Skeletal muscle tissue (tissue), 4 donors: ENCODE results near the gene ADCY9. TPM values are rescaled to one million over a fixed set of nuclear protein-coding genes. Genes with fewer than 3 reads are reported as not detected.

Source experiments
- H3K27ac ChIP-seq: one replicate; pipeline ENCODE4 v1.7.0; 2013; ENCODE audit warnings: mild to moderate bottlenecking, low read depth, low read length, inconsistent platforms
- H3K27me3 ChIP-seq, 3 donors: one replicate each; pipeline ENCODE4 v1.7.0; 2013; ENCODE audit warnings: low read length in 3 of 3; ENCODE audit not compliant: control insufficient read depth in 3 of 3, insufficient read depth in 3 of 3
- H3K36me3 ChIP-seq, 3 donors: one replicate each; pipeline ENCODE4 v1.7.0; 2013; ENCODE audit warnings: low read length in 3 of 3; ENCODE audit not compliant: control insufficient read depth in 3 of 3, insufficient read depth in 3 of 3
- H3K4me1 ChIP-seq, 3 donors: one replicate each; pipeline ENCODE4 v1.7.0; 2013; ENCODE audit warnings: low read length in 3 of 3, mild to moderate bottlenecking in 3 of 3; ENCODE audit not compliant: control insufficient read depth in 3 of 3, insufficient read depth in 3 of 3
- H3K4me3 ChIP-seq, 3 donors: one replicate each; pipeline ENCODE4 v1.7.0; 2013; ENCODE audit warnings: low read length in 3 of 3
- H3K9ac ChIP-seq, 3 donors: one replicate each; pipeline ENCODE4 v1.7.0; 2013; ENCODE audit warnings: low read length in 3 of 3, mild to moderate bottlenecking in 3 of 3, moderate library complexity in 2 of 3, low read depth in 1 of 3
- H3K9me3 ChIP-seq, 3 donors: one replicate each; pipeline ENCODE4 v1.7.0; 2013; ENCODE audit warnings: low read length in 3 of 3; ENCODE audit not compliant: control insufficient read depth in 3 of 3
- total RNA-seq: library from RNA; depleted of rRNA; stranded (reverse); fragments of >200 nt; gene quantifications from one replicate; pipeline ENCODE4 v1.2.3, GENCODE V29; 2014
- donor health status: Osteomylitis.

ADCY9 gene
- total RNA-seq, 1 donor from 2014 or later, result 8.9 TPM

- no peaks in the 10 kb centered on the region for H3K27me3 ChIP-seq
Measured at GRCh38 chr16:4021916-4022315, 94.3 kb downstream of the ADCY9 start.

GRCh38 chr16:4021070-4021779 is 95.0 kb downstream of the ADCY9 start:
- peak overlapping the region in 1 of 3 donors; percentile 25 for H3K9ac ChIP-seq
- H3K27me3 ChIP-seq, result no peaks in the 10 kb centered on the region
- H3K9me3 ChIP-seq, result no peaks in the 10 kb centered on the region
- H3K4me1 ChIP-seq, result peaks cover 10 to 19% (median 17%) of the 10 kb centered on the region in 3 donors
- H3K27ac ChIP-seq, result no peak overlapping the region
- no peak overlapping the region for H3K4me3 ChIP-seq
- H3K36me3 ChIP-seq, result peaks cover 0 to 4% (median 0%) of the 10 kb centered on the region in 3 donors

More at GRCh38 chr16:4021916-4022315, 94.3 kb downstream of the ADCY9 start:
- H3K9me3 ChIP-seq, result no peaks in the 10 kb centered on the region
- H3K4me3 ChIP-seq, result no peak overlapping the region
- H3K9ac ChIP-seq, result no peak overlapping the region
- peaks cover 10 to 19% (median 17%) of the 10 kb centered on the region in 3 donors for H3K4me1 ChIP-seq
- peaks cover 0 to 4% (median 0%) of the 10 kb centered on the region in 3 donors for H3K36me3 ChIP-seq
- H3K27ac ChIP-seq, result no peak overlapping the region

- H3K9ac ChIP-seq, result peak overlapping the region in 1 of 3 donors; percentile 16
- no peaks in the 10 kb centered on the region for H3K9me3 ChIP-seq
- no peaks in the 10 kb centered on the region for H3K27me3 ChIP-seq
- peak overlapping the region; percentile 36 for H3K27ac ChIP-seq
- H3K4me3 ChIP-seq, result peak overlapping the region; percentile 54 to 67 (median 66)
- H3K36me3 ChIP-seq, result peaks cover 0 to 3% (median 0%) of the 10 kb centered on the region in 3 donors
- peaks cover 10 to 19% (median 11%) of the 10 kb centered on the region in 3 donors for H3K4me1 ChIP-seq
Measured at GRCh38 chr16:4019371-4019791, 96.9 kb downstream of the ADCY9 start.

- H3K4me1 ChIP-seq, result peaks cover 10 to 19% (median 11%) of the 10 kb centered on the region in 3 donors
- no peak overlapping the region for H3K27ac ChIP-seq
- H3K4me3 ChIP-seq, result no peak overlapping the region
- no peak overlapping the region for H3K9ac ChIP-seq
- no peaks in the 10 kb centered on the region for H3K27me3 ChIP-seq
- H3K36me3 ChIP-seq, result peaks cover 0 to 3% (median 0%) of the 10 kb centered on the region in 3 donors
- H3K9me3 ChIP-seq, result no peaks in the 10 kb centered on the region
Measured at GRCh38 chr16:4018391-4018790, 97.9 kb downstream of the ADCY9 start.

- Histone ChIP-seq H3K27me3 (no peaks in the 10 kb centered on the region), H3K9ac (no peak overlapping the region), H3K36me3 (no peaks in the 10 kb centered on the region), H3K27ac (no peak overlapping the region), H3K4me3 (no peak overlapping the region), H3K9me3 (no peaks in the 10 kb centered on the region), H3K4me1 (peaks cover 10 to 19% (median 11%) of the 10 kb centered on the region in 3 donors)
Measured at GRCh38 chr16:4017807-4018206, 98.4 kb downstream of the ADCY9 start.

DNA sequence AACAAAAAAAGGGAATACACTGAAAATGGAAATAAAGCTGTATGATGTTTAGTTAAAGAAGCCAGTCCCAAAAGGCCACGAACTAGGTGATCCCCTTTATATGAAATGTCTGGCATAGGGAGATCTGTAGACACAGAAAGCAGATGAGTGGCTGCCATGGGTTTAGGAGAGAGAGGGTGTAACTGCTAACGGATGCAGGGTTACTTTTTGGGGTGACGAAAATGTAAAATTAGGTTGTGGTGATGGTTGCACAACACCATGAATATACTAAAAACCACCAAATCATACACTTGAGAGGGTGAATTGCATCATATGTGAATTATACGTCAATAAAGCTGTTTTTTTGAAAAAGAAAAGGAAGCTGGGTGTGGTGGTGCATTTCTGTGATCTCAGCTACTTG is 99.6 kb downstream of the ADCY9 start:
- no peaks in the 10 kb centered on the region for H3K9me3 ChIP-seq
- no peak overlapping the region for H3K4me3 ChIP-seq
- H3K36me3 ChIP-seq, result no peaks in the 10 kb centered on the region
- H3K9ac ChIP-seq, result no peak overlapping the region
- peaks cover 10 to 23% (median 11%) of the 10 kb centered on the region in 3 donors for H3K4me1 ChIP-seq
- H3K27me3 ChIP-seq, result no peaks in the 10 kb centered on the region
- H3K27ac ChIP-seq, result no peak overlapping the region

DNA sequence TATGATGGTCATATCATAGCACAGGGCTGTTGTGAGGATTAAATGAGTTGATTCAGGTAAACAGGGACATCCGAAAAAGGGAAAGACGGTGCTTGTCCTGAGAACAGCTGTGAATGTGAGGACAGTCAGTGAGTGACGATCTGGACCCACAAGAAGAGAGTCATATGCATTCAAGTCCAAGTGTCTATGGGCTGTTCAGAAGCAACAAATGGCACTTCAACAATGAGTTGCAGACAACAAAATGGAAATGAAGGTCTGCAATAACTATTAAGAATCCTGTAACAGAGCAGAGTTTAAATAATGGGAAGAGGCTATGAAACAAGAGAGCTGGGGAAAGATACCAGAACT is 100.3 kb downstream of the ADCY9 start:
- Histone ChIP-seq H3K9me3 (no peaks in the 10 kb centered on the region), H3K27ac (no peak overlapping the region), H3K4me1 (peaks cover 7 to 24% (median 10%) of the 10 kb centered on the region in 3 donors), H3K4me3 (no peak overlapping the region), H3K27me3 (no peaks in the 10 kb centered on the region), H3K9ac (no peak overlapping the region), H3K36me3 (no peaks in the 10 kb centered on the region)

DNA sequence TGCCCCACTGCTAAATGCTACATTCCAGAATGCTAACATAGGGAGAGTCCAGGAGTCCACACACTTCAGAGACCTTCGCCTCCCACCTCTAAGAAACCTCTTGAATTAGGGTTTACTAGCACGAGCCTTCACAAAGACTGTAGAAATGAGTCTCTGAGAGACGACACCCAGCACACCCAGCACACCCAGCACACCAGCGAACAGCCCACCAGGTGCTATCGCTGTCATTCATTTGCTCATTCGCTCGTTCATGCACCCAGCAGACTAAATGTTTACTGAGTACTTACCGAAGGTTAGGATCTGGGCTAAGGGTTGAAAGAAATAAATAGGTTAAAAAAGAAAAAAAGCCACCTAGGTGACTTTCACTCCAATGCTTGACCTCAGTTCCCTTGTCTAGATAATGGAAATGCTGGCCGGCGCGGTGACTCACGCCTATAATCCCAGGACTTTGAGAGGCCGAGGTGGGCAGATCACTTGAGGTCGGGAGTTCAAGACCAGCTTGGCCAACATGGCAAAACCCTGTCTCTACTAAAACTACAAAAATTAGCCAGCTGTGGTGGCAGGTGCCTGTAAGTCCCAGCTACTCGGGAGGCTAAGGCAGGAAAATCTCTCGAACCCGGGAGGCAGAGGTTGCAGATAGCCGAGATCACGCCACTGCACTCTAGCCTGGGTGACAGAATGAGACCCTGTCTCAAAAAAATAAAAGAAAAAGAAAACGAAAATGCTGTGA is 100.8 kb downstream of the ADCY9 start:
- Histone ChIP-seq H3K4me1 (peaks cover 8 to 24% (median 10%) of the 10 kb centered on the region in 3 donors), H3K36me3 (no peaks in the 10 kb centered on the region), H3K4me3 (no peak overlapping the region), H3K27ac (no peak overlapping the region), H3K9me3 (no peaks in the 10 kb centered on the region), H3K27me3 (no peaks in the 10 kb centered on the region), H3K9ac (no peak overlapping the region)

DNA sequence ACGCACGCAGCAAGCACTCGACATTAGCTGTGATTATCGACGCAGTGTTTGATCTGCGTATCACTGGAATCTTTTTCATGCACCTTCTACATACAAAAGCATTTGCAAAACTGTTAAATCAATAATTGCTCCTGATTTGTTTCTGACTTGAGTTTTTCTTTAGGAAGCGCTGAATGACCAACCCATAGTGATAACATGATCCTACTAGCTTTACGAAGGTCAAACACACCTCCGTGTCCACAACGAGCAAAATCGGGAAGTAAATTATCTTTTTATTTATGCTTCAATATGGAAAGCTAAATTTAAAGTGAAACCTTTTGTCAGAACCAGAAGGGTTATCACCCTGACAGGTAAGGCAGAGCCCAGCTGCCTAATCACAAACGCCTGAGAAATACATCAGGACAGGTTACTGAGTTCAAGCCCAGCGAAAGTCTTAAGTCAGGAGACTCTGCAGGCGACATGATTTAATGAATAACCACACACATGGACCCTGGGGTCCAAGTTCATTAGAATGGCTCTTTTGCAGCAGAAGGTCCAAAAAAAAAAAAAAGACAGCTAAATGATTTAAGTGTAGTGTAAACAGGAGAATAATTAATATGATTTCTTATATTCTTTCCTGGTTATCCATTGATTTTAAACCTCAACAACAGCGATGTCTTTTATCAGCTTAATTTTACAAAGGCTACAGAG is 104.2 kb downstream of the ADCY9 start:
- no peaks in the 10 kb centered on the region for H3K27me3 ChIP-seq
- H3K9ac ChIP-seq, result no peak overlapping the region
- H3K4me1 ChIP-seq, result peaks cover 0 to 10% (median 2%) of the 10 kb centered on the region in 3 donors
- H3K36me3 ChIP-seq, result peaks cover 0 to 2% (median 0%) of the 10 kb centered on the region in 3 donors
- H3K4me3 ChIP-seq, result no peak overlapping the region
- H3K27ac ChIP-seq, result no peak overlapping the region
- no peaks in the 10 kb centered on the region for H3K9me3 ChIP-seq
